IPS-20b (cell line): ENCODE results near the gene LRRC10B.
"Not testable (repeated sequence)": the region's sequence is repeated elsewhere in the genome, so short reads cannot be mapped to it uniquely, and the experiment has no call there.

Experiments used
- H3K27ac ChIP-seq: one replicate; pipeline ENCODE4 v1.5.1; 2013; ENCODE audit warnings: low read length
- H3K27me3 ChIP-seq: 2 replicates; pipeline ENCODE4 v1.6.1; 2013; ENCODE audit warnings: mild to moderate bottlenecking, low read length, inconsistent platforms; ENCODE audit not compliant: insufficient read depth
- H3K36me3 ChIP-seq: 2 replicates; pipeline ENCODE4 v1.6.1; 2013; ENCODE audit warnings: low read depth, mild to moderate bottlenecking, inconsistent platforms, low read length, moderate library complexity; ENCODE audit not compliant: insufficient read depth
- H3K4me1 ChIP-seq: 2 replicates; pipeline ENCODE4 v1.6.1; 2013; ENCODE audit warnings: mild to moderate bottlenecking, control low read depth, inconsistent platforms, low read length, moderate library complexity; ENCODE audit not compliant: insufficient read depth
- H3K4me3 ChIP-seq: 2 replicates; pipeline ENCODE4 v1.5.1; 2013; ENCODE audit warnings: mild to moderate bottlenecking, low read length, inconsistent platforms
- H3K9ac ChIP-seq: 2 replicates; pipeline ENCODE4 v1.6.1; 2013; ENCODE audit warnings: low read depth, mild to moderate bottlenecking, inconsistent platforms, low read length, moderate library complexity
- H3K9me3 ChIP-seq: 2 replicates; pipeline ENCODE4 v1.6.1; 2013; ENCODE audit warnings: mild to moderate bottlenecking, low read depth, low read length, inconsistent platforms; ENCODE audit not compliant: insufficient read depth

The LRRC10B gene

DNA sequence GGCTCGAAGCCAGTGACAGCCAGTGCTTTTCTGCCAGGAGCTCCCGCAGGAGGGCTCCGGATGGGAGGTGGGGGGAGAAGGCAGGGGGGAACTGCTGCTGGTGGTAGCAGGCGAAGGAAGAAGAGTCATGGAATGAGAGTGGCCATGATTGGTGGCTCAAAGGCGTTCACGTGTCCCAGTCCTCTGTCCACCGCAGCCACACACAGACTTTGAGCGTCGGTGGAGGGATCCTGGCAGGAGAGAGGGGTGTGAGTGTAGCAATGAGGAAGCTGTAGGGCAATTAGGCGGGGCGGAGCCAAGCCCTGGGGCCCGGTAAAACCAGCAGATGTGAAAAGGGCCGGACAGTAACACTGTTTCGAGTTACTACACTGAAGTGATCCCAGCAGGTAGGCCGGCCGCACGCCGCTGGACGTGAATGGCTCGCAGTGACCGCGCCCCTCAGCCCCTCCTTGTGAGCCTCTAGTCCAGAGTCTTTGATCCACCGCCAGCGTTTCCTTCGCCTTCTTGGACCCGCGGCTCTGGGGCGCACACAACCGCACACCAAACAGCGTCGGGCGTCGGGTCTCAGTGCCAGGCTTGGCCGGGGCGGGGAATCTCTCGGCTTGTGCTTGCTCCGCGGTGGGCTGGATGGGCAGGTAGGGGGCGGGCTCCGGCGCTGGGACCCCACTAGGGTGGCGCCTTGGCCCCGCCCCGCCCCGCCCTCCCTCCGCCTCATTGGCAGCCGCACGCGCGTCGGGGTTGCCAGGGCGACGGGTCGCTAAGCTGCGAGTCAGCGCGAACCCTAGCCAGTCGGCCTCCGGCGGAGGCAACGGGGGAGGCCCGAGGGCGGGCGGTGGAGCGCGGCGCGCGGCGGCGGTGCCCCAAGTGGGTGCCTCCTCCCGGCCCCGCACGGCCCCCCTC lies at the start of gene LRRC10B:
Gene LRRC10B (plus strand): TSS at position 788 of the 900 bp plus-strand sequence. CDS start 250 bp downstream, outside the sequence.
- no peak within 1 kb of the TSS for H3K27ac ChIP-seq
- peak within 1 kb of the TSS; percentile 69 for H3K4me3 ChIP-seq
- H3K9ac ChIP-seq, result no peak within 1 kb of the TSS
- peaks cover 58% of the 10 kb centered on the region for H3K27me3 ChIP-seq
- peaks cover 15% of the 10 kb centered on the region; the same call in 1 of the 2 replicates for H3K4me1 ChIP-seq
- H3K9me3 ChIP-seq, result no peaks in the 10 kb centered on the region
- no peaks in the 10 kb centered on the region for H3K36me3 ChIP-seq

DNA sequence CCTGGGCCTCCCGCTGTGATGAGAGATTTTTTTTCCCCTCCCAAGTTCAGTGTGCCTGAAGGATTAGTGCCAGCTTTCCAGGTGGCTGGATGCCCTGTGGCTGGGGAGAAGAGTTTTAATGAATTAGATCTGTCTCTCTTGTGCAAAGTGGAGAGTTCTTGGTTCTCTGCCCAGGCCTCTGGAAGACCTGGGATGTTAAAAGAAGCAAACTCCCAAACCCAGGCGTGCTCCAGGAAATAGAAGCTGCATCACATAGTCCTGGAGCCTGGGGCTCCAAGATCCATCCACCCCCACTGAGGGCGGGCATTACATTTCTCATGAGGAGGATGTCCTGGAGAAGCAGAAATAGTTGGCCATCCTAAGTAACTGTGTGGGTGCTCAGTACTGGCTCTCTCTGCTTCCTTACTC lies 48.1 kb upstream of the LRRC10B start:
- Histone ChIP-seq H3K27me3 (no peaks in the 10 kb centered on the region), H3K36me3 (no peaks in the 10 kb centered on the region), H3K9me3 (no peaks in the 10 kb centered on the region), H3K9ac (no peak overlapping the region), H3K4me1 (no peaks in the 10 kb centered on the region), H3K27ac (no peak overlapping the region), H3K4me3 (no peak overlapping the region)

DNA sequence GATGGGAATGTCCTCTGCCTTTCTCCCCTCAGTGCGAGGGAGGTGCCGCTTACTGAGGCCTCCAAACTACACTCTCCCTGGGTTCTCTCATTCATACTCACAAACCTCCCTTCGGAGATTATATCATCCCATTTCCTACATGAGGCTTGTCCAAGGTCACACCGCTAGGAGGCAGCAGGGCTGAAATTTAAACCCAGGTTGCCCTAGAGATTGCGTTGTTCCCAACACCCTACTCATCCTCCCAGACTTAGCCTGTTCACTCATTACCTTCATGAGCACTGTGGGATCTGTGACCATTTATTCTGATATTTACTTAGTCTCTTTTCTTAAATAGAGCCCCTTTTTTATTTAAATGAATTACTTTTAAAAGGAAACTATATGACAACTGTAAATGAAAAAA lies 47.6 kb upstream of the LRRC10B start:
- H3K36me3 ChIP-seq, result no peaks in the 10 kb centered on the region
- no peaks in the 10 kb centered on the region for H3K27me3 ChIP-seq
- H3K4me1 ChIP-seq, result no peaks in the 10 kb centered on the region
- no peak overlapping the region for H3K4me3 ChIP-seq
- no peak overlapping the region for H3K9ac ChIP-seq
- no peak overlapping the region for H3K27ac ChIP-seq
- H3K9me3 ChIP-seq, result no peaks in the 10 kb centered on the region

DNA sequence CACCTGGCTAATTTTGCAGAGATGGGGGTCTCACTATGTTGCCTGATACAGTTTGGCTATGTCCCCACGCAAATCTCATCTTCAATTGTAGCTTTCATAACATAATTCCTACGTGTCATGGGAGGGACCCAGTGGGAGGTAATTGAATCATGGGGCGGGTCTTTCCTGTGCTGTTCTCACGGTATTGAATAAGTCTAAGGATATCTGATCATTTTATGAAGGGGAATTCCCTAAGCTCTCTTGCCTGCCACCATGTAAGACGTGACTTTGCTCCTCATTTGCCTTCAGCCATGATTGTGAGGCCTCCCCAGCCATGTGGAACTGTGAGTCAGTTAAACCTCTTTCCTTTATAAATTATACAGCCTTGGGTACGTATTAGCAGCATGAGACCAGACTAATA lies 40.9 kb upstream of the LRRC10B start:
- not testable (repeated sequence) for H3K27ac ChIP-seq, H3K36me3 ChIP-seq, H3K27me3 ChIP-seq, H3K4me3 ChIP-seq, H3K9me3 ChIP-seq, H3K4me1 ChIP-seq, H3K9ac ChIP-seq

DNA sequence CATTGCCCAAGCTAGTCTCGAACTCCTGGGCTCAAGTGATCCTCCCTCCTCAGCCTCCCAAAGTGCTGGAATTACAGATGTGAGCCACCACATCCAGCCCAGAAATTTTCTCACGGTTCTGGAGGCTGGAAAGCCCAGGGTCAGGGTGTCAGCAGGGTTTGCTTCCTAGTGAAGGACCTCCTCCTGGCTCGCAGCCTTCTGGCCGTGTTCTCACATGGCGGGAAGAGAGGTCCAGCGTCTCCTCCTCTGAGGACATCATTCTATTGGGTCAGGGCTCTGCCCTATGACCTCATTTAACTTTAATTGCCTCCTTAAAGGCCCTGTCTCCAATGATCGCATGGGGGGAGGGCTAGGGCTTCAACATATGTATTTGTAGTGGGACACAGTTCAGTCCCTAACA lies 40.5 kb upstream of the LRRC10B start:
- Histone ChIP-seq H3K9ac (no peak overlapping the region), H3K9me3 (no peaks in the 10 kb centered on the region), H3K36me3 (no peaks in the 10 kb centered on the region), H3K27ac (no peak overlapping the region), H3K4me1 (no peaks in the 10 kb centered on the region), H3K27me3 (no peaks in the 10 kb centered on the region), H3K4me3 (no peak overlapping the region)

DNA sequence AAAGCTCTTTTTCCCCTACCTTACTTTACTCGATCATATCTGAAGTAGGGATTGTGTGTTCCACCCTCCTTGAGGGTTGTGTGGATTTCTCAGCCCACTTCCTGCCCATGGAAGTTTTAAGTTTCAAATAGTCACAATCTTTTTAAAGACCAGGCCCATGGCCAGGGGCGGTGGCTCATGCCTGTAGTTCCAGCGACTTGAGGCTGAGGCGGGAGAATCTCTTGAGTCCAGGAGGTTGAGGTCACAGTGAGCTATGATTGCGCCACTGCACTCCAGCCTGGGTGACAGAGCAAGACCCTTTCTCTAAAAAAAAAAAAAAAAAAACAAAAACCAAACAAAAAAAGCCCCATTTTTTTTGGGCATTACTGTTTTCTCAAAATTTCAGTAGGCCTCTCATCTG lies 36.3 kb upstream of the LRRC10B start:
- no peak overlapping the region for H3K9ac ChIP-seq
- H3K27me3 ChIP-seq, result no peaks in the 10 kb centered on the region
- H3K9me3 ChIP-seq, result no peaks in the 10 kb centered on the region
- no peaks in the 10 kb centered on the region for H3K4me1 ChIP-seq
- no peak overlapping the region for H3K27ac ChIP-seq
- H3K4me3 ChIP-seq, result no peak overlapping the region
- no peaks in the 10 kb centered on the region; the same call in 1 of the 2 replicates for H3K36me3 ChIP-seq

DNA sequence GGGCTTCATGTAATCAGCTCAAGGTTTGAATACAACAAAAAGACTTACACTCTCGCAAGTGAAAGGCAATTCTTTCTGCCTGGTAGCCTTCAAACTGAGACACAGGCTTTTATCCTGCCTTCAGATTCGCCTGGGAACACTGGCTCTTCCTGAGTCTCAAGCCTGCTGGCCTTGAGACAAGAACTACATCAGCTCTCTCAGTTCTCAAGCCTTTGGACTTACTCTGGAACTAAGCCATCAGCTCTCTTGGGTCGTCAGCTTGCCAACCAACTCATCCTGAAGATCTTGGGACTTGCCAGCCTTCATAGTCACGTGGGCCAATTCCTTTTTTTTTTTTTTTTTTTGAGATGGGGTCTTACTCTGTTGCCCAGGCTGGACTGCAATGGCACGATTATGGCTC lies 35.7 kb upstream of the LRRC10B start:
- Histone ChIP-seq H3K36me3 (no peaks in the 10 kb centered on the region; the same call in 1 of the 2 replicates), H3K27me3 (peaks cover 2% of the 10 kb centered on the region; the same call in 1 of the 2 replicates), H3K4me1 (no peaks in the 10 kb centered on the region), H3K4me3 (no peak overlapping the region), H3K9ac (no peak overlapping the region), H3K9me3 (no peaks in the 10 kb centered on the region), H3K27ac (no peak overlapping the region)

DNA sequence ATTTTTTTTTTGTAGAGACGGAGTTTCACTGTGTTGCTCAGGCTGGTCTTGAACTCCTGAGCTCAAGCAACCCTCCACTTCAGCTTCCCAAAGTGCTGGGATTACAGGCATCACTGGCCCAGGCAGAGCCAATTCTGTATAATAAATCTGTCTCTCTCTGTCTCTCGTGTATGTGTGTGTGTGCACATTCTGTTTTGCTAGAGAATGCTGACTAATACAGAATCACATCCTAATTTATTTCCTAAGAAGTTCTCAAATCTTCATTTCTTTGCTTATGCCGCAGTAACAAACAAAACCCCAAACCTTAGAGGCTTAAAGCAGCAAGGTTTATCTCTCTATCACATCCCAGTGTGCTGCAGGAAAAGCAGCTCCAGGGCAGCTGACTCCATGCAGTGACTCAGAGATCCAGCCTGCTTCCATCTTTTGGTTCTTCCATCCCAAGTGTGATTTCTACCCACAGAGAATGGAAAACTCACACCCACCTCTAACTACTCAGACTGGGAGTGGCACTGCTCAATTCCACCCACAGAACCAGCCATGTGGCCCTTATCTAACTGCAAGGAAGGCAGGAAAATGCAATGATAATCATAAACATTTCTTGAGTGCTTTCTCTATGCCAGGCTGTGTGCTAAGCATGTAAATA lies 35.1 kb upstream of the LRRC10B start:
- Histone ChIP-seq H3K4me3 (no peak overlapping the region), H3K27me3 (peaks cover 8% of the 10 kb centered on the region; the same call in 1 of the 2 replicates), H3K36me3 (no peaks in the 10 kb centered on the region; the same call in 1 of the 2 replicates), H3K27ac (no peak overlapping the region), H3K4me1 (no peaks in the 10 kb centered on the region), H3K9me3 (no peaks in the 10 kb centered on the region), H3K9ac (no peak overlapping the region)

DNA sequence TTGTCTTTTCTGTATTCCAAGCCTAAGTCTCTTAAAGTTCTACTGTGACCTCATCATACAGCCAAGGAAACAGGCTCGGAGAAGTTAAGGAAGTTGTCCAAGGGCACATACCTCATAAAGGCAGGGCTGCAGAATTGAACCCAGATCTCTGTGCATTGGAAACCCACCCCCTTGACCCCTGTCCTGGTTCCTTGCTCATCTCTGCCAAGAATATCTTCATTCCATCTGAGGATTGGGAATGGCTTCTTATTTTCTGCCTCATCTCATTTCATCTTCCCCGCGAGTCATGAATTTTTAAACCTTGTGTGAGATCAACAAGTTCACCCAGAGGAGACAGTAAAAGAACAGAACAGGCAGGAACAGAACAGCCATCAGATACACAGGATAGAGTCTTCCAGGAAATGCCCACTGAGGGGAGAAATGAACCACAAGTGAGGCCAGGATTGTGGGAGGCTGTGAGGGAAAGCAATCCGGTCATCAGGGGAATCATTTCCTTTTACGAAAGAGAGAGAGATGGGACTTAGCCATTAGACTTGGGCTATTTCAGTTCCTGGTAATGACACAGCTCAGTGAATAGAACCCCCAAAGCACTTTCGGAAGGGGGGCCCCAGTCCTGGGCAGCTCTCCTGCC lies 34.4 kb upstream of the LRRC10B start:
- no peaks in the 10 kb centered on the region for H3K9me3 ChIP-seq
- H3K27me3 ChIP-seq, result peaks cover 11% of the 10 kb centered on the region; the same call in 1 of the 2 replicates
- H3K9ac ChIP-seq, result no peak overlapping the region
- no peak overlapping the region for H3K27ac ChIP-seq
- no peak overlapping the region for H3K4me3 ChIP-seq
- H3K4me1 ChIP-seq, result no peaks in the 10 kb centered on the region
- H3K36me3 ChIP-seq, result no peaks in the 10 kb centered on the region; the same call in 1 of the 2 replicates

DNA sequence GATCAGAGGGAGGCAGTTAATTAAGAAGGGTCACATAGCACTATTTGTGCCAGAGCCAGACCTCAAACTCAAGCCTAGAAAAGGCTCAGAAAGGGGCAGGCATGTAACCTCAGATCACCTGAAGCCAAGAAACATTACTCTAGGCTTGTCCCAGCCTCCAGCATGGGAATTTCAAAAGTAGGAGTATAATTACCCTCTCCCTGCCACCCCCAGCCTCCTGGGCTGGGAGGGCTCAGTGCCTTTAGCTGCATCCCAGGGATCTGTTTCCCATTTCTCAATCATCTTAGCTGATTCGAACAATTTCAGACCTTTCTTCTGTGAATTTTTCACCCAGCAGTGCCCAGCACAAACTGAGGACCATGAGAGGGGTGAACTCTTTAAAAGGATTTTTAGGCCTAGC lies 33.1 kb upstream of the LRRC10B start:
- Histone ChIP-seq H3K9ac (no peak overlapping the region), H3K27me3 (peaks cover 11% of the 10 kb centered on the region; the same call in 1 of the 2 replicates), H3K4me3 (no peak overlapping the region), H3K4me1 (no peaks in the 10 kb centered on the region), H3K36me3 (no peaks in the 10 kb centered on the region; the same call in 1 of the 2 replicates), H3K9me3 (no peaks in the 10 kb centered on the region), H3K27ac (no peak overlapping the region)

DNA sequence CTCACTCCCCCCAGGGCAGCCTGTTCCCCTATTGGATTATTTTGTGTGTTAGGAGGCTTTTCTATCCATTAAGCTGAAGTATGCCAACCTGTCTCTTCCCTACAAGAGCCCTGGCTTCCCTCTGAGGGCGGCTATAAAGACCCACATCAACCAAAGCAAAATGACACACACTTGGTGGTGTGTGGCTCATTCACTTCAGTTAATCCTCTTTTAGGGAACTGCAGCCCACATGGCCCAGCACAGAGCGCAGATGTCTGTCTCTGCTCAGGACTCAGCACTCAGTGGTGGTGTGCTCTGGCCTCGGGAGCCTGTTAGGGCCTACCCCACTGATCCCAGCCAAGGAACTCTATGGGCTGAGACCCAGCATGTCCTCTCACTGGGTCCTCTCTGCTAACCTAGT lies 32.2 kb upstream of the LRRC10B start:
- Histone ChIP-seq H3K9me3 (no peaks in the 10 kb centered on the region), H3K4me1 (no peaks in the 10 kb centered on the region; the same call in 1 of the 2 replicates), H3K36me3 (no peaks in the 10 kb centered on the region; the same call in 1 of the 2 replicates), H3K4me3 (no peak overlapping the region), H3K9ac (no peak overlapping the region), H3K27ac (no peak overlapping the region), H3K27me3 (peaks cover 11% of the 10 kb centered on the region; the same call in 1 of the 2 replicates)
